SK-N-SH (cell line): ENCODE measurements around the gene C16orf92. TPM values are rescaled to one million over a fixed set of nuclear protein-coding genes. Genes with fewer than 3 reads are reported as not detected.

Experiments used
- CTCF ChIA-PET: fragments of 300-600, 350-600 bp; formaldehyde crosslinking; extraction: SDS; loops from one replicate; lab custom pipeline; 2021; lab: Yijun Ruan, JAX
- POLR2A ChIA-PET: fragments of 350-600 bp; sonication (Branson Sonifier 250); formaldehyde crosslinking; extraction: SDS; loops from one replicate; lab custom pipeline; 2020; ENCODE audit warnings: antibody characterized with exemption, inconsistent platforms; lab: Yijun Ruan, JAX
- DNase-seq: peaks from one replicate; pipeline ENCODE4 v3.0.0; 2012
- H2AFZ ChIP-seq: fragments of 200-600 bp; sonication (generic); 2 replicates; pipeline ENCODE4 v1.8.1; 2016; ENCODE audit warnings: antibody characterized with exemption, mild to moderate bottlenecking, low read depth
- H3F3A ChIP-seq: fragments of 200-600 bp; sonication (generic); replicated peaks from 2 replicates; pipeline ENCODE3; 2016; ENCODE audit warnings: antibody characterized with exemption, mild to moderate bottlenecking; ENCODE audit not compliant: insufficient read depth
- H3K27ac ChIP-seq, 2 experiments: fragments of 200-500 bp in 1 of 2; fragments of 200-600 bp in 1 of 2; sonication (Bioruptor generic) in 1 of 2; sonication (generic), shearing (Covaris generic) in 1 of 2; 2 replicates each; pipeline versions ENCODE4 v1.5.1 to v1.6.1; 2014 to 2016; ENCODE audit warnings: low read depth in 2 of 2, inconsistent platforms in 1 of 2, low read length in 1 of 2, mild to moderate bottlenecking in 1 of 2, mixed read lengths in 1 of 2
- H3K27me3 ChIP-seq: fragments of 200-600 bp; sonication (generic), shearing (Covaris generic); 2 replicates; pipeline ENCODE4 v1.6.1; 2016; ENCODE audit warnings: mixed run types; ENCODE audit not compliant: insufficient read depth
- H3K36me3 ChIP-seq, 2 experiments: fragments of 200-500 bp in 1 of 2; fragments of 200-600 bp in 1 of 2; sonication (Bioruptor generic) in 1 of 2; sonication (generic) in 1 of 2; replicated peaks in 1 of 2; 2 replicates each; pipeline versions ENCODE3 to v1.5.1; 2014 to 2016; ENCODE audit warnings: low read length in 1 of 2, mild to moderate bottlenecking in 1 of 2; ENCODE audit not compliant: insufficient read depth in 2 of 2, control insufficient read depth in 1 of 2
- H3K4me1 ChIP-seq, 2 experiments: fragments of 200-500 bp in 1 of 2; fragments of 200-600 bp in 1 of 2; sonication (Bioruptor generic) in 1 of 2; sonication (generic), shearing (Covaris generic) in 1 of 2; 2 replicates each; pipeline versions ENCODE4 v1.5.1 to v1.6.1; 2014 to 2016; ENCODE audit warnings: low read depth in 1 of 2, low read length in 1 of 2, mixed run types in 1 of 2; ENCODE audit not compliant: insufficient read depth in 2 of 2, control insufficient read depth in 1 of 2
- H3K4me2 ChIP-seq: fragments of 200-600 bp; sonication (generic), shearing (Covaris generic); 2 replicates; pipeline ENCODE4 v1.6.1; 2017; ENCODE audit warnings: mixed run types
- H3K4me3 ChIP-seq, 2 experiments: fragments of 200-500 bp in 1 of 2; fragments of 200-600 bp in 1 of 2; sonication (Bioruptor generic) in 1 of 2; sonication (generic), shearing (Covaris generic) in 1 of 2; 2 replicates each; pipeline versions ENCODE4 v1.5.1 to v1.8.1; 2014 to 2016; ENCODE audit warnings: low read depth in 2 of 2, inconsistent platforms in 1 of 2, low read length in 1 of 2, mild to moderate bottlenecking in 1 of 2, mixed read lengths in 1 of 2, moderate library complexity in 1 of 2
- H3K79me2 ChIP-seq: fragments of 200-600 bp; sonication (generic); 2 replicates; pipeline ENCODE4 v1.8.1; 2017; ENCODE audit warnings: mild to moderate bottlenecking; ENCODE audit not compliant: insufficient read depth
- H3K9ac ChIP-seq: fragments of 200-600 bp; sonication (generic); 2 replicates; pipeline ENCODE4 v1.6.1; 2017; ENCODE audit warnings: mixed run types
- H3K9me2 ChIP-seq: fragments of 200-600 bp; sonication (generic); 2 replicates; pipeline ENCODE4 v1.6.1; 2017; ENCODE audit warnings: mixed run types
- H3K9me3 ChIP-seq: fragments of 200-600 bp; sonication (generic); 2 replicates; pipeline ENCODE4 v1.6.1; 2017; ENCODE audit warnings: mixed run types, mild to moderate bottlenecking, moderate library complexity
- H4K20me1 ChIP-seq: fragments of 200-600 bp; sonication (generic); 2 replicates; pipeline ENCODE4 v1.6.1; 2017; ENCODE audit warnings: mild to moderate bottlenecking, mixed run types; ENCODE audit not compliant: insufficient read depth
- EP300 ChIP-seq, 2 experiments: IDR thresholded peaks; 2 replicates each; pipeline versions ENCODE4 v1.4.0 to v1.6.1; 2012; ENCODE audit warnings: borderline replicate concordance in 1 of 2, low read depth in 1 of 2, low read length in 1 of 2
- EZH2phosphoT487 ChIP-seq: fragments of 200-600 bp; sonication (generic); IDR thresholded peaks from 2 replicates; pipeline ENCODE4 v1.6.1; 2017; ENCODE audit warnings: low read depth, mixed run types, mild to moderate bottlenecking, antibody characterized with exemption, moderate library complexity, borderline replicate concordance
- FOXJ3 ChIP-seq: sonication (generic); formaldehyde crosslinking; IDR thresholded peaks from 2 replicates; pipeline ENCODE4 v1.5.1; 2020; ENCODE audit warnings: mild to moderate bottlenecking, missing genetic modification reagents
- FOXM1 ChIP-seq: IDR thresholded peaks from 2 replicates; pipeline ENCODE4 v1.4.0; 2012; ENCODE audit warnings: low read depth, mild to moderate bottlenecking
- GABPA ChIP-seq: IDR thresholded peaks from 2 replicates; pipeline ENCODE4 v1.4.0; 2012; ENCODE audit warnings: low read depth, mild to moderate bottlenecking
- JUND ChIP-seq: IDR thresholded peaks from 2 replicates; pipeline ENCODE4 v1.4.0; 2012
- MAX ChIP-seq: IDR thresholded peaks from 2 replicates; pipeline ENCODE4 v1.4.0; 2012; ENCODE audit warnings: low read depth
- MEF2A ChIP-seq: IDR thresholded peaks from 2 replicates; pipeline ENCODE4 v1.4.0; 2012; ENCODE audit warnings: low read depth, borderline replicate concordance
- MXI1 ChIP-seq: IDR thresholded peaks from 2 replicates; pipeline ENCODE4 v1.6.1; 2012; ENCODE audit warnings: mild to moderate bottlenecking, low read depth, low read length, improper control_type of control experiment
- NRF1 ChIP-seq: IDR thresholded peaks from 2 replicates; pipeline ENCODE4 v1.6.1; 2012; ENCODE audit warnings: low read depth, mild to moderate bottlenecking, low read length
- RAD21 ChIP-seq: IDR thresholded peaks from 2 replicates; pipeline ENCODE4 v1.6.1; 2012; ENCODE audit warnings: mild to moderate bottlenecking, low read length
- RFX5 ChIP-seq: IDR thresholded peaks from 2 replicates; pipeline ENCODE4 v1.6.1; 2012; ENCODE audit warnings: mild to moderate bottlenecking, improper control_type of control experiment, low read length
- SMC3 ChIP-seq: IDR thresholded peaks from 2 replicates; pipeline ENCODE4 v1.6.1; 2012; ENCODE audit warnings: low read depth, low read length, improper control_type of control experiment
- TEAD4 ChIP-seq: IDR thresholded peaks from 2 replicates; pipeline ENCODE4 v1.4.0; 2012; ENCODE audit warnings: mild to moderate bottlenecking, borderline replicate concordance; ENCODE audit not compliant: insufficient read depth
- USF2 ChIP-seq: fragments of 150-350 bp; IDR thresholded peaks from 2 replicates; pipeline ENCODE4 v1.6.1; 2017; ENCODE audit warnings: antibody characterized with exemption, low read length, low read depth, borderline replicate concordance
- YY1 ChIP-seq: IDR thresholded peaks from 2 replicates; pipeline ENCODE4 v1.4.0; 2012; ENCODE audit warnings: low read depth, mild to moderate bottlenecking
- polyA plus RNA-seq, 3 experiments: library from polyadenylated mRNA; depleted of rRNA; stranded (reverse); fragments of >200 nt; gene quantifications; 2 replicates each; pipeline ENCODE4 v1.2.3, GENCODE V29; 2012
- TF ChIP-seq, protein P1 (sequence below): IDR thresholded peaks from 2 replicates; pipeline ENCODE4; 2012

The C16orf92 gene
- polyA plus RNA-seq, 1 of the 3 experiments (the other 2 are of a cell fraction), result not detected

DNA sequence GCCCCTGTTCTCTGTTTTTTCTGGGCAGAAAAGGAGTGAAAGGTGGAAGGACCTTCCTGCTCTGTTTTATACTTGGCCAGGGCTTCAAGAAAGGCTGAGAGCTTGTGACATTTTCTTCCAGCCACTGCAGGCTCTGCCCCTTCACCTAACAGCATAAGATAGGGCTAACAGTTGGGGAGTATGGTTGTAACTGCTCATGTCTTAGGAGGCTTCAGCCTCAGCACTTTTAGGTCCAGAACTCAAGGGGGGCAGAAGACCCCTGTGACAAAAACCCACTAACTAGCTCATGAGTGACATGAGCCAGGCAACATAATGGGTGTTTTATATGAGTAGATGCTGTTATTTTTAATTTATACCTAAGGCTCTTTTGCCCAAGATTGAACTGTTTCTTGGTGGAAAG, 47.5 kb downstream of the C16orf92 start:
- TF ChIP-seq GABPA (no peak), TEAD4 (no peak), MEF2A (no peak), MAX (no peak), NRF1 (no peak), FOXM1 (no peak), MXI1 (no peak), EP300 (IDR thresholded peaks at IDR 0.05; ENCODE audit: borderline replicate concordance in 1 of 2, low read depth in 1 of 2, low read length in 1 of 2) (no peak), JUND (no peak), YY1 (no peak), EZH2phosphoT487 (no peak), RFX5 (no peak), RAD21 (no peak), FOXJ3 (CRISPR knock-in tag) (no peak), USF2 (no peak), SMC3 (no peak)
- TF ChIP-seq, protein P1, sequence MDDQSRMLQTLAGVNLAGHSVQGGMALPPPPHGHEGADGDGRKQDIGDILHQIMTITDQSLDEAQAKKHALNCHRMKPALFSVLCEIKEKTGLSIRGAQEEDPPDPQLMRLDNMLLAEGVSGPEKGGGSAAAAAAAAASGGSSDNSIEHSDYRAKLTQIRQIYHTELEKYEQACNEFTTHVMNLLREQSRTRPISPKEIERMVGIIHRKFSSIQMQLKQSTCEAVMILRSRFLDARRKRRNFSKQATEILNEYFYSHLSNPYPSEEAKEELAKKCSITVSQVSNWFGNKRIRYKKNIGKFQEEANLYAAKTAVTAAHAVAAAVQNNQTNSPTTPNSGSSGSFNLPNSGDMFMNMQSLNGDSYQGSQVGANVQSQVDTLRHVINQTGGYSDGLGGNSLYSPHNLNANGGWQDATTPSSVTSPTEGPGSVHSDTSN, result no peak
- Histone ChIP-seq H3K4me1 (peaks cover 19 to 24% of the 10 kb centered on the region in 2 experiments), H3K36me3 (peaks cover 45 to 65% of the 10 kb centered on the region in 2 experiments), H3K9ac (no peak overlapping the region), H3K27me3 (no peaks in the 10 kb centered on the region), H2AFZ (no peak overlapping the region), H4K20me1 (peaks cover 59% of the 10 kb centered on the region), H3K9me3 (no peaks in the 10 kb centered on the region), H3F3A (peaks cover 76% of the 10 kb centered on the region), H3K4me3 (no peak overlapping the region), H3K79me2 (peaks cover 70% of the 10 kb centered on the region), H3K4me2 (peak overlapping the region; percentile 100), H3K27ac (peak overlapping the region in 1 of 2 experiments; percentile 8; a peak in 1 of 4 replicates), H3K9me2 (no peaks in the 10 kb centered on the region)
- POLR2A ChIA-PET, result interaction anchor here (0.6 kb wide), 1 partner anchor 21 kb away, joined by 3 read pairs; the partner anchor contains the start of gene TBX6
- DNase-seq, result no peak
- CTCF ChIA-PET, result interaction anchor here (1.4 to 1.9 kb wide), 3 partner anchors 9 to 39 kb away, joined by 4 to 8 read pairs (median 4); partner anchors contain the start of genes TBX6 and TLCD3B

Other genes with a start within 250 kb of the C16orf92 start
- gene ZG16, start 244.9 kb upstream of the C16orf92 start, polyA plus RNA-seq (2012; rRNA removed), result not detected in 2 replicates
- 63.8 and 64.1 TPM in 2 replicates for gene KIF22, start 232.4 kb upstream of the C16orf92 start, polyA plus RNA-seq (2012; rRNA removed)
- 117 and 163 TPM in 2 replicates for gene MAZ, start 216.7 kb upstream of the C16orf92 start, polyA plus RNA-seq (2012; rRNA removed)
- 28.1 and 29.3 TPM in 2 replicates for gene PRRT2, start 211.0 kb upstream of the C16orf92 start, polyA plus RNA-seq (2012; rRNA removed)
- 48.5 and 57.7 TPM in 2 replicates for gene PAGR1, start 207.0 kb upstream of the C16orf92 start, polyA plus RNA-seq (2012; rRNA removed)
- gene MVP, start 202.7 kb upstream of the C16orf92 start, polyA plus RNA-seq (2012; rRNA removed), result 198 and 222 TPM in 2 replicates
- 90.7 and 94.8 TPM in 2 replicates for gene CDIPT, start 160.0 kb upstream of the C16orf92 start, polyA plus RNA-seq (2012; rRNA removed)
- gene SEZ6L2, start 123.6 kb upstream of the C16orf92 start, polyA plus RNA-seq (2012; rRNA removed), result 26.6 and 59.8 TPM in 2 replicates
- gene ASPHD1, start 122.7 kb upstream of the C16orf92 start, polyA plus RNA-seq (2012; rRNA removed), result 29.0 and 35.1 TPM in 2 replicates
- gene KCTD13, start 97.0 kb upstream of the C16orf92 start, polyA plus RNA-seq (2012; rRNA removed), result 28.5 and 31.0 TPM in 2 replicates
- 95.0 and 101 TPM in 2 replicates for gene TMEM219, start 61.1 kb upstream of the C16orf92 start, polyA plus RNA-seq (2012; rRNA removed)
- 21.9 and 23.1 TPM in 2 replicates for gene TAOK2, start 49.3 kb upstream of the C16orf92 start, polyA plus RNA-seq (2012; rRNA removed)
- gene HIRIP3, start 27.6 kb upstream of the C16orf92 start, polyA plus RNA-seq (2012; rRNA removed), result 15.4 and 18.9 TPM in 2 replicates
- 43.9 and 46.6 TPM in 2 replicates for gene INO80E, start 27.0 kb upstream of the C16orf92 start, polyA plus RNA-seq (2012; rRNA removed)
- gene DOC2A, start 12.2 kb upstream of the C16orf92 start, polyA plus RNA-seq (2012; rRNA removed), result 10.3 and 10.4 TPM in 2 replicates
- 2.3 and 3.8 TPM in 2 replicates for gene TLCD3B, start 8.1 kb downstream of the C16orf92 start, polyA plus RNA-seq (2012; rRNA removed)
- gene ALDOA, start 42.6 kb downstream of the C16orf92 start, polyA plus RNA-seq (2012; rRNA removed), result 437 and 641 TPM in 2 replicates
- gene PPP4C, start 52.8 kb downstream of the C16orf92 start, polyA plus RNA-seq (2012; rRNA removed), result 325 and 339 TPM in 2 replicates
- 0.16 and 0.18 TPM in 2 replicates for gene TBX6, start 68.7 kb downstream of the C16orf92 start, polyA plus RNA-seq (2012; rRNA removed)
- 24.5 and 36.6 TPM in 2 replicates for gene YPEL3, start 73.0 kb downstream of the C16orf92 start, polyA plus RNA-seq (2012; rRNA removed)
- 1.5 and 2.3 TPM in 2 replicates for gene GDPD3, start 90.3 kb downstream of the C16orf92 start, polyA plus RNA-seq (2012; rRNA removed)
- 65.6 and 67.3 TPM in 2 replicates for gene MAPK3, start 100.0 kb downstream of the C16orf92 start, polyA plus RNA-seq (2012; rRNA removed)
- gene CORO1A, start 160.4 kb downstream of the C16orf92 start, polyA plus RNA-seq (2012; rRNA removed), result 13.0 and 13.5 TPM in 2 replicates
- 660 and 726 TPM in 2 replicates for gene BOLA2B, start 170.5 kb downstream of the C16orf92 start, polyA plus RNA-seq (2012; rRNA removed)
- gene SLX1A, start 170.7 kb downstream of the C16orf92 start, polyA plus RNA-seq (2012; rRNA removed), result 45.0 and 68.8 TPM in 2 replicates
- 20.4 and 24.1 TPM in 2 replicates for gene SULT1A3, start 176.1 kb downstream of the C16orf92 start, polyA plus RNA-seq (2012; rRNA removed)
- gene NPIPB13, start 225.3 kb downstream of the C16orf92 start, polyA plus RNA-seq (2012; rRNA removed), result 1.9 and 5.3 TPM in 2 replicates